Activated CD4-positive, alpha-beta T cell treated with anti-CD3 and anti-CD28 coated beads for 1 hour (primary cell): ENCODE measurements around the gene TMEM8B.
"Not testable (repeated sequence)": the region's sequence is repeated elsewhere in the genome, so short reads cannot be mapped to it uniquely, and the experiment has no call there.

Experiments
- DNase-seq: peaks from one replicate; pipeline ENCODE4 v3.0.0-alpha.2; 2020

TMEM8B gene

GRCh38 chr9:35907711-35908503, 78.9 kb downstream of the TMEM8B start:
- no peak for DNase-seq

GRCh38 chr9:35908504-35909125, 79.6 kb downstream of the TMEM8B start:
- no peak for DNase-seq

- DNase-seq: no peak
These were observed 80.2 kb downstream of the TMEM8B start, which contains the start of gene SPAAR for GRCh38 chr9:35909274-35909673. Gene SPAAR, plus strand, starts transcription at chr9:35909490. Its CDS starts 974 bp downstream, at chr9:35910464.

- no peak for DNase-seq
These were observed 80.9 kb downstream of the TMEM8B start for GRCh38 chr9:35909687-35910612.

- DNase-seq: no peak
These were observed 81.8 kb downstream of the TMEM8B start for GRCh38 chr9:35910613-35911359.

- DNase-seq: no peak
These were observed 82.7 kb downstream of the TMEM8B start for GRCh38 chr9:35911690-35912089.

DNA sequence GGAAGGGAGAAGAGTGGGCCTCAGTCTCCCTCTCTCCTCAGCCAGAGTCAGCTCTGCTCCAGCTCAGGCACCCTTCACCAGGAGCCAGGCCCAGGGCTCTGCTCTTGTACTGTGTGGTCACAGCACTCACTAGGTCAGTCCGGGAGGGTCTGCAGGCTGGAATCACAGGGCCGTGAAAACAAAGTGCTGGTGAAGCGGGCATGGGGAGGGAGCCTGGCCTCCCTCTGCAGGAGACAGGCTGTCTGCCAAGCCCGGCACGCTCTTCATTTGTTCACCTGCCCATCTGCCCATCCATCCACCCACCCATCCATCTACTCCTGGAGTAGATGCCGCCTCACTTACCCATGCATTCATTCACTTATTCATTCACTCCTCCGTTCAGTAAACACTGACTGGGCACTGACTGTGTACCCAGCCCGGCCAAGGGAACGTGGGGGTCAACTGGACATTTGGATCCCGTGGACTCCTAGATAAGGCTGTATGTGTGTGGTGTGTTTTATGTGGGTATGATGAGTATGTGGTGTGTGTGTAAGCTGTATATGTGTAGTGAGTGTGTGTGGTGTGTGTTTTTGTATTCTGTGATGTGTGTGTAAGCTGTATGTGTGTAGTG, 83.9 kb downstream of the TMEM8B start:
- DNase-seq: no peak

- not testable (repeated sequence) for DNase-seq
These were observed 84.4 kb downstream of the TMEM8B start for GRCh38 chr9:35913429-35913828.

GRCh38 chr9:35914301-35914807, 85.3 kb downstream of the TMEM8B start:
- no peak for DNase-seq
